ENCODE measurements around the gene METTL15. TPM values are rescaled to one million over a fixed set of nuclear protein-coding genes. Genes with fewer than 3 reads are reported as not detected.

The METTL15 gene
- total and polyA plus RNA-seq, 2 experiments from 2014 or later, result 9.0 to 19.8 TPM

GRCh38 chr11:28140689-28141455 lies 32.7 kb downstream of the METTL15 start:
- Histone ChIP-seq H2AFZ (no peak overlapping the region), H3K4me1 (ENCODE audit: insufficient read depth) (no peaks in the 10 kb centered on the region), H3K36me3 (ENCODE audit: insufficient read depth) (peaks cover 29% of the 10 kb centered on the region), H3K9me2 (ENCODE audit: insufficient read depth) (no peaks in the 10 kb centered on the region), H3F3A (replicated peaks; ENCODE audit: low read depth) (no peaks in the 10 kb centered on the region), H3K79me2 (replicated peaks; ENCODE audit: insufficient read depth) (no peaks in the 10 kb centered on the region), H3K27me3 (ENCODE audit: insufficient read depth) (no peaks in the 10 kb centered on the region), H3K4me2 (no peak overlapping the region), H3K27ac (ENCODE audit: low read depth) (no peak overlapping the region), H4K20me1 (replicated peaks; ENCODE audit: insufficient read depth) (no peaks in the 10 kb centered on the region), H3K4me3 (no peak overlapping the region)
- ATAC-seq (no peak), DNase-seq (ENCODE audit: low spot score) (no peak)
- peaks cover 56% of the 10 kb centered on the region for H3K9me3 Mint-ChIP-seq
- no peak overlapping the region for H3K4me3 Mint-ChIP-seq
- TF ChIP-seq EZH2phosphoT487 (IDR thresholded peaks at IDR 0.05; ENCODE audit: unreplicated experiment) (no peak), NANOG (IDR thresholded peaks at IDR 0.05; ENCODE audit: borderline replicate concordance) (no peak), ZNF114 (CRISPR knock-in tag; IDR thresholded peaks at IDR 0.05) (no peak), JUNB (IDR thresholded peaks at IDR 0.05; ENCODE audit: unreplicated experiment) (no peak)
- H3K27me3 Mint-ChIP-seq (ENCODE audit: insufficient read depth, low read depth, poor library complexity), result peaks cover 3% of the 10 kb centered on the region
- no peaks in the 10 kb centered on the region for H3K4me1 Mint-ChIP-seq
- peaks cover 60% of the 10 kb centered on the region for H3K36me3 Mint-ChIP-seq (ENCODE audit: low read depth)
- no peak overlapping the region for H3K27ac Mint-ChIP-seq

GRCh38 chr11:28142724-28143123 lies 34.5 kb downstream of the METTL15 start:
- Mint-ChIP-seq H3K27me3 (ENCODE audit: insufficient read depth, low read depth, poor library complexity) (peaks cover 3% of the 10 kb centered on the region), H3K4me3 (no peak overlapping the region), H3K27ac (no peak overlapping the region), H3K4me1 (no peaks in the 10 kb centered on the region), H3K9me3 (peaks cover 40% of the 10 kb centered on the region), H3K36me3 (ENCODE audit: low read depth) (peaks cover 43% of the 10 kb centered on the region)
- Histone ChIP-seq H3K27me3 (ENCODE audit: insufficient read depth) (no peaks in the 10 kb centered on the region), H3K4me2 (no peak overlapping the region), H3K79me2 (replicated peaks; ENCODE audit: insufficient read depth) (no peaks in the 10 kb centered on the region), H3K9me2 (ENCODE audit: insufficient read depth) (no peaks in the 10 kb centered on the region), H2AFZ (no peak overlapping the region), H4K20me1 (replicated peaks; ENCODE audit: insufficient read depth) (no peaks in the 10 kb centered on the region), H3K4me1 (ENCODE audit: insufficient read depth) (no peaks in the 10 kb centered on the region), H3K27ac (ENCODE audit: low read depth) (no peak overlapping the region), H3F3A (replicated peaks; ENCODE audit: low read depth) (no peaks in the 10 kb centered on the region), H3K36me3 (ENCODE audit: insufficient read depth) (peaks cover 12% of the 10 kb centered on the region), H3K4me3 (no peak overlapping the region)
- ATAC-seq (no peak), DNase-seq (ENCODE audit: low spot score) (no peak)
- TF ChIP-seq ZNF114 (CRISPR knock-in tag; IDR thresholded peaks at IDR 0.05), result no peak
- TF ChIP-seq STAT1 (IDR thresholded peaks at IDR 0.05; ENCODE audit: unreplicated experiment), result no peak
- no peak for TF ChIP-seq ZNF462 (CRISPR knock-in tag; IDR thresholded peaks at IDR 0.05)

Data from GM23338 (cell line).